HG02981 (cell line): ENCODE results near the gene RAVER1.
"Not testable (repeated sequence)": the region's sequence is repeated elsewhere in the genome, so short reads cannot be mapped to it uniquely, and the experiment has no call there.

Experiments
- ATAC-seq: cut with Tn5 transposase; IDR thresholded peaks from one replicate; pipeline ENCODE4 v1.9.1; 2021; ENCODE audit warnings: mild to moderate bottlenecking, moderate library complexity; ENCODE audit not compliant: unreplicated experiment

Gene RAVER1

GRCh38 chr19:10332965-10333757 is at the start of gene RAVER1:
TSS of gene RAVER1 (minus strand) at chr19:10333529. CDS start at chr19:10333507, 22 bp downstream.
- peak; percentile 83 for ATAC-seq

DNA sequence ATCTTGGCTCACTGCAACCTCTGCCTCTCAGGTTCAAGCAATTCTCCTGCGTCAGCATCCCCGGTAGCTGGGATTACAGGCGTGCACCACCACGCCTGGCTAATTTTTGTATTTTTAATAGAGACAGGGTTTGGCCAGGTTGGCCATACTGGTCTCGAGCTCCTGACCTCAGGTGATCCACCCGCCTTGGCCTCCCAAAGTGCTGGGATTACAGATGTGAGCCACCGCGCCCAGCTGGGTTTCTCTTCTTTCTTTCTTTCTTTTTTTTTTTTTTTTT is 49.8 kb upstream of the RAVER1 start:
- ATAC-seq = not testable (repeated sequence)

DNA sequence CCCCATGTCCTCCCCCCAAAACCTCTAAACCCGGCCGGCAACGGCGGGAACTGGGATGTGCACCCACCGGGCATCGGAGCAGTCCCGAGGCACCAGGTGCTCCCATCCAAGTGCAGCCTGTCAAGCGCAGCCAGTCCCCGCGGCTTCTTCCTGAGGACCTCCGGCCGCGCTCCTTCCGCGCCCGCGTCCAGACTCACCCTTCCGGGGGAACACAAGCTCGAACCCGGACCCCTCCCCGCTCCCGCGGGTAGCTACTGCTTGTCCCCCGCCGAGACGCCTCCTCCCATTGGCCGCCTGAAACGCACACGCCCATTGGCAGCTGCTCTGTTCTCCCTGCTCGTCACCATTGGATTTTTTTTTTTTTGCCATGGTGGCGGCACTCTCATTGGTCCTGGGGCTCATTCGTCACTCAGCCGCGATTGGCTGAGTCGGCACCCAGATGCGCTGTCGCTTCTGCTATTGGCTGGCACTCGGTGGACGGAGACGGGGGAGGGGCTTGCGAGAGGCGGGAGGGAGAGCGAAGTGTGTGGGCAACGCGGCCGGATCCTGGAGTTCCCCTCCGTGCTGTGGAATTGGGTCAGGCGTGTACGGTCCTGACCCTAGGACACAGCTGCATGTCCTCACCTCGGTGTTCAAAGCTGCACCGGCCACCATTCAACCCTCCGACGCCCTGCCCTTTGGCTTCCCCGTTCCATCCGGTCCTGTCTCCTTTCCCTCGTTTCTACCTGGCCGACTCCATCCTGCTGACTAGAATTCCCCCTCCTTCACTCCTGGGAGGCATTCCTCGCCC is 47.2 kb upstream of the RAVER1 start, which contains the start of gene TYK2:
TSS of gene TYK2 (minus strand) at position 260 of the 790 bp plus-strand sequence. CDS start 2,166 bp downstream, outside the sequence.
- peak; percentile 90 for ATAC-seq

DNA sequence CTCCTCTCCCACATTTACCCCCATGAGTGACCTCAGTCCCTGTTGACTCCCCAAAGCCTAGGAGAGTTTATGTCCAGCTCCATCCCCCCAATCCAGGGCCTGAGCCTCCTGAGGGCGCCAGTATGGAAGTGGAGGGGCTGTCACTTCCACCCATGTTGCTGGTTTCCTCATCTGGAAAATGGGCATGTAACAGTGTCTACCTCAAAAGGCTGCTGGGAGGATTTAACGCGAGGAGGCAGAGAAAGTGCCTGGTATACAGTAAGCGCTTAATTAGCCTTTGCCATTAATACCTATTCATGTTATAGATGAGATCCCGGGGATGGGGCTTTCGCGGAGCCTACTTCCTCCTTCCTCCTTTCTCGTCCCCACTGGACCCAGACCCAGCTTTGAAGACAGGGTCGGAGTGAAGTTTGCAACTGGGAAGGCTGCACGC is 46.6 kb upstream of the RAVER1 start:
- ATAC-seq = no peak

DNA sequence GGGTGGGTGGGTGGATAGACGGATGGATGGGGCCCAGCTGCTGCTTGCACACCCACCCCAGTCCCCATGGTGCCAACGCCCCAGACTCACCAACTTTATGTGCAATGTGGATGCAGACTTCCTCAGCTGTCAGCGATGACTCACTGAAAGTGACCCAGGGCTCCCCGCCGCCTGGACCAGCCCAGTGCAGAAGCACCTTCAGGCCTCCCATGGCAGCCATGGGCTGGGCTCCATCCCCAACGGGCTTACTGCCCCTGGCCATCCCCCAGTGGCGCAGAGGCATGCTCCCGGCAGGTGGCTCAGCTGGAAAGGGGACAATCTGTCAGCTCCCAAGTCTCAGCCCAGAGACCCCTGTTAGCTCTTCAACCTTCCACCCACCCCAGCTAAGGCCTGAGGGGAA is 44.8 kb upstream of the RAVER1 start:
- no peak for ATAC-seq

GRCh38 chr19:10377140-10377640 is 43.9 kb upstream of the RAVER1 start:
- ATAC-seq = not testable (repeated sequence)

DNA sequence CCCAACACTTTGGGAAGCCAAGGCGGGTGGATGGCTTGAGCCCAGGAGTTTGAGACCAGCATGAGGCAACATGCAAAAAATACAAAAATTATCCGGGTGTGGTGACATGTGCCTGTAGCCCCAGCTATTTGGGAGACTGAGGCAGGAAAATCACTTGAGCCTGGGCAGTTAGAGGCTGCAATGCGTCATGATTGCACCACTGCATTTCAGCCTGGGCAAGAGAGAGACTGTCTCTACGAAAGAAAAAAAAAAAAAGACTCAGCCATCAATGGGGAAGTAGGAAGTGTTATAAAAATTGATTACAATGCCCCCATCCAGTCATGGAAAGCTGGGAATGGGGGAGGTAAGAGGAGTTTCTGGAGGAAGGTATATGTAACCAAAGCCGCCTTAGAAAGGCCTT is 41.6 kb upstream of the RAVER1 start:
- ATAC-seq = no peak

GRCh38 chr19:10372690-10373089 is 39.4 kb upstream of the RAVER1 start:
- no peak for ATAC-seq

GRCh38 chr19:10368101-10368803 is 34.9 kb upstream of the RAVER1 start:
- no peak for ATAC-seq

DNA sequence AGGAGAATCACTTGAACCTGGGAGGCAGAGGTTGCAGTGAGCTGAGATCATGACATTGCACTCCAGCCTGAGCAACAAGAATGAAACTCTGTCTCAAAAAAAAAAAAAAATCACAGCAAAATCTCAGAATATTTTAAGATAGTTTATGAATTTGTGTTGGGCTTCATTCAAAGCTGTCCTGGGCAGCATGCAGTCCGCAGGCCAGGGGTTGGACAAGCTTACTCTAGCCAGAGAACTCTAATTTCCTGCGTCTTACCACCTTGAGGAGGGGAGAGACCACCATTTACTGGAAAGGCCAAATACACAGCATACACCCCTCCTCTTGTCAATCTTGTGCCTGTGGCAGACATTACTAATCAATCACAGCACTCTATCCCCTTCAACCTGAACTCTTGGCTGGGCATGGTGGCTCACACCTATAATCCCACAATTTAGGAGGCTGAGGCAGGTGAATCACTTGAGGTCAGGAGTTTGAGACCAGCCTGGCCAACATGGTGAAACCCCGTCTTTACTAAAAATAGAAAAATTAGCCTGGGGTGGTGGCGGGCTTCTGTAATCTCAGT is 33.7 kb upstream of the RAVER1 start:
- not testable (repeated sequence) for ATAC-seq

DNA sequence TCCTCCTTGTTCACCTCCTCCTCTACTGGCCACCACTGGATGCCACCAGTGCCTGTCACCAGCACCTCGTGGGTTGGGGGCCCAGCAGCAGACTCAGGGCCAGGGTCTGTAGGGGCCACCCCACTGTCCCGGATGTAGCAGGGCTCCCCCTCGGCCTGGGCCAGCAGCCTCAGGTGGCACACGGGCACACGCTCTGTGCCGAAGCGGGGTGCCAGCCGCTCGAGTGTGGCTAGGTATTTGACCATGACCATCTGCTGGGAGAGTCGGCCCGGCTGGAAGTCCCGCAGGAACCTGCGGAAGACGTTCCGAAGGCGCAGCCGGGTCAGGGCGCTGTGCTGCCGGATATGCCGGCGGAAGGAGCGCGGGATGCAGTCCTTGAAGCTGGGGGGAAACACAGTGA is 32.2 kb upstream of the RAVER1 start:
- no peak for ATAC-seq

DNA sequence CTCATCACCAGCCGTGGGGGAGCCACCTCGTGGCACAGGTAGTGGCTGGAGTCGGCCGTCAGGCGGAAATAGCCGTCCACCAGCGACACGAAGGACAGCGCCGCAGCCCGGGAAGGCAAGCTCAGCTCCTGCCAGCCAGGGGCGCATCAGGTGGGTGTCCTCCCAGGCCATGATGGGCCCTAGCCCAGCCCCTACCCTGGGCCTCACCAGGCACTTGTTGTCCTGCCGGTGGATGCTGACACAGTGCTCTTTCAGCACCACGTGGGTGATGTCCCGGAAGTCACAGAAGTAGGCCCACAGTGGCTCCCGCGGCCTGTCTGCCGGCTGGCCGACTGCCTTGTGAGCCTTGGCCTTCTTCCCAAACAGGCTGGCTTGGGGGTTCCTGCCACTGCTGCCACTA is 31.3 kb upstream of the RAVER1 start:
- ATAC-seq = no peak

DNA sequence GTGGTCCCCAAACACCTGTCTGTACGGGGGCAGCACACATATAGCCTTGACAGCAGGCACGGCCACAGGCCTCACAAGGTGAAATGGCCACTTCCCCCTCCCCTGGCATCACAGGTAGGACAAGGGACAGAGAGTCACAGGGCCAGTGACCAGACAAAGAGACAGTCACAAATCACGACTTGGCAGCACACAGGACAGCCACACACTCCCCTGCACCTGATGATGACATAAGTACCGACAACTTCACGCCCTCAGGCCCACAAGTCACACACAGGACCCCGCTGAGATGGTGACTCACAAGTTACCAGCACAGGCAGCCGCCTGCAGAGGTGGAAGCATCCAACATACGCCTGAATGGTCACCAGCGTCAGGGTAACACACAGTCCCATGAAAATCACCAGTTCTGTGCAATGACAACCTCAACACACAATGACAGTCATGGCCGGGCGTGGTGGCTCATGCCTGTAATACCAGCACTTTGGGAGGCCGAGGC is 30.5 kb upstream of the RAVER1 start:
- no peak for ATAC-seq

DNA sequence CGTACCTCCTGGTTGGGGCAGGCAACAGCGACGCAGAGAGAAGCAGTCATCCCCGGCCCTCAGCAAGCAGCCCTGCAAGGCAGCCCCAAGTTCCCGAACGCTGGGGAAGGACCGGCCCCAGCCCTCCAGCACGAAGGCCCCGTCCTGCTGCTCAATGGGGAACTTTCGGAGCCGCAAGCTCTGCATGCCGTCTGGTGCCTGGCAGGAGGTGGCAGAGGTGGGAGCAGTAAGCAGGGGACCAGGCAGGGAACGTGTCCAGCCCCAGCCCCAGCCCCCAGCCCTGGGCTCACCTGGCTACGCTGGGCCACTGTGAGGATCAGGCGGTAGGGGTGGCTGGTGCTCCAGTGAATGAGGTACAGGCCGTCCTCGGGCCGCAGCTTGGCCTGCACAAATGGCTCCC is 28.9 kb upstream of the RAVER1 start:
- no peak for ATAC-seq

DNA sequence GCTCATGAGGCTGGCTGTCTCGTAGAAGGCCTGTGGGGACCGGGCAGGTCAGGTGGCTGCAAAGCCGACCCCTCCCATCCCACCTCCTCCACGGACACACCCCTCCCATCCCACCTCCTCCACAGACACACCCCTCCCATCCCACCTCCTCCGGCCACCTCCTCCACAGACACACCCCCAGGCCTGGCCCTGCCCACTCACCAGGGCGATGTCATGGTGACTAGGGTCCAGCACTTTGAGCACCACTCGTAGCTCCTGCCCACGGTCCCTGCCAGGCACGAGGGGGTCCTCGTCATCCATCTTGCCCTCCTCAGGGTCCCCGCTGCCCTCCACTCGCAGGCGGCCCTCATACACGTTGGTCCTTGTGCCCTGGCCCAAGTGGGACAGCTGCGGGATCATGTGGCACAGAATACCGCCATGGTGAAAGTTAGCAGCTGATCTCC is 28.3 kb upstream of the RAVER1 start:
- no peak for ATAC-seq

- no peak for ATAC-seq
Observed at GRCh38 chr19:10356431-10356830, 23.1 kb upstream of the RAVER1 start.

DNA sequence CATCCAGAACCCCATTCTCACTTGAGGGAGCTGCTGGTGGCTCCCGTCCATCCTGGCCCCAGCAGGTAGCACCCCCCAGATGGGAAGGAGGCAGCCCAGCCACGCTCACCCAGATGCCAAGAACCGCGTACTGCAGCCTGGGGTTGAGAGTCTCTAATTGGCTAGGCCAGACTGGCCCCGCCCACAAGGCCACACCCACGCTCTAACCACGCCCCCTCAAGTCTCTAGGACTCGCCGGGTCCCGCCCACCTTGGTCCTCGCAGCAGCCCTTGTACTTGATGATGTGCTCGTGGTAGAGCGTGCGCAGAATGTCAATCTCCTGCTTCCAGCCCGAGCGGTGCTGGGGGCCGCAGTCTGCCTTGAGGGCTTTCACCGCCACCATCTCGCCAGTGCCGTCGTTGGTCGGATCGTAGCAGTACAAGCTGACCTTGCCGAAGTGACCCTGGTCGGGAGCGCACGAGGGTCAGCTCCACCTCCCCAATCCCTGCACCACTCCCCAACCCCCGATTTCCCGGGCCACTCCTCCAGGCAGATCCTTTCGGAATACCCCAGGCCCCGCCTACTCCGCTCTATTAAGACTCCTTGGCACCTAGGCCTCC is 20.6 kb upstream of the RAVER1 start:
- no peak for ATAC-seq

- ATAC-seq = no peak
Observed at GRCh38 chr19:10352764-10353671, 19.7 kb upstream of the RAVER1 start.

GRCh38 chr19:10346509-10346908 is 13.2 kb upstream of the RAVER1 start:
- no peak for ATAC-seq
